Measurements from ENCODE around the gene GINS2. TPM values are rescaled to one million over a fixed set of nuclear protein-coding genes. Genes with fewer than 3 reads are reported as not detected.

Gene GINS2
- total and polyA plus RNA-seq, 2 experiments from 2014 or later, result 40.5 to 44.4 TPM

DNA sequence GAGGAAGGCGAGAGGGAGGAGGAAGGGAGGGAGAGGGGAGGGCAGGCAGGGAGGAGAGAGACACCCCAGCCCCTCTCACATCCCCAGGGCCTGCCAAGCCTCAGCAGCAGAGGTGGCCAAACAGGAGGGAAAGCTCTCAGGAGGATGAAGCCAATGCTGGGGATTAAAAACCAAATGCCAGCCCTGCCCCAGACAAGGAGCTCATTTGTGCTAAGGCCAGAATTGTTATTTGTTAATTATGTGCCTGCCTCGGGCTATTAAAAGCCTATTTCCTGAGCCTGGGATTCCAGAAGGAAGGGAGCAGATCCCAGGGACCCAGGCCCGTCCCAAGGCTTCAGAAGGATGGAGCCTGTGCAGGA, 27.9 kb upstream of the GINS2 start (continued):
- TF ChIP-seq, protein P1, sequence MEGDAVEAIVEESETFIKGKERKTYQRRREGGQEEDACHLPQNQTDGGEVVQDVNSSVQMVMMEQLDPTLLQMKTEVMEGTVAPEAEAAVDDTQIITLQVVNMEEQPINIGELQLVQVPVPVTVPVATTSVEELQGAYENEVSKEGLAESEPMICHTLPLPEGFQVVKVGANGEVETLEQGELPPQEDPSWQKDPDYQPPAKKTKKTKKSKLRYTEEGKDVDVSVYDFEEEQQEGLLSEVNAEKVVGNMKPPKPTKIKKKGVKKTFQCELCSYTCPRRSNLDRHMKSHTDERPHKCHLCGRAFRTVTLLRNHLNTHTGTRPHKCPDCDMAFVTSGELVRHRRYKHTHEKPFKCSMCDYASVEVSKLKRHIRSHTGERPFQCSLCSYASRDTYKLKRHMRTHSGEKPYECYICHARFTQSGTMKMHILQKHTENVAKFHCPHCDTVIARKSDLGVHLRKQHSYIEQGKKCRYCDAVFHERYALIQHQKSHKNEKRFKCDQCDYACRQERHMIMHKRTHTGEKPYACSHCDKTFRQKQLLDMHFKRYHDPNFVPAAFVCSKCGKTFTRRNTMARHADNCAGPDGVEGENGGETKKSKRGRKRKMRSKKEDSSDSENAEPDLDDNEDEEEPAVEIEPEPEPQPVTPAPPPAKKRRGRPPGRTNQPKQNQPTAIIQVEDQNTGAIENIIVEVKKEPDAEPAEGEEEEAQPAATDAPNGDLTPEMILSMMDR (conservative IDR thresholded peaks at IDR 0.05; ENCODE audit: low read depth in 2 of 2), result no peak
- TF ChIP-seq, protein P2, sequence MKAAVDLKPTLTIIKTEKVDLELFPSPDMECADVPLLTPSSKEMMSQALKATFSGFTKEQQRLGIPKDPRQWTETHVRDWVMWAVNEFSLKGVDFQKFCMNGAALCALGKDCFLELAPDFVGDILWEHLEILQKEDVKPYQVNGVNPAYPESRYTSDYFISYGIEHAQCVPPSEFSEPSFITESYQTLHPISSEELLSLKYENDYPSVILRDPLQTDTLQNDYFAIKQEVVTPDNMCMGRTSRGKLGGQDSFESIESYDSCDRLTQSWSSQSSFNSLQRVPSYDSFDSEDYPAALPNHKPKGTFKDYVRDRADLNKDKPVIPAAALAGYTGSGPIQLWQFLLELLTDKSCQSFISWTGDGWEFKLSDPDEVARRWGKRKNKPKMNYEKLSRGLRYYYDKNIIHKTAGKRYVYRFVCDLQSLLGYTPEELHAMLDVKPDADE (IDR thresholded peaks at IDR 0.05), result no peak
- no peak for TF ChIP-seq NANOG (IDR thresholded peaks at IDR 0.05; ENCODE audit: borderline replicate concordance)
- TF ChIP-seq STAT1 (IDR thresholded peaks at IDR 0.05; ENCODE audit: unreplicated experiment), result no peak

DNA sequence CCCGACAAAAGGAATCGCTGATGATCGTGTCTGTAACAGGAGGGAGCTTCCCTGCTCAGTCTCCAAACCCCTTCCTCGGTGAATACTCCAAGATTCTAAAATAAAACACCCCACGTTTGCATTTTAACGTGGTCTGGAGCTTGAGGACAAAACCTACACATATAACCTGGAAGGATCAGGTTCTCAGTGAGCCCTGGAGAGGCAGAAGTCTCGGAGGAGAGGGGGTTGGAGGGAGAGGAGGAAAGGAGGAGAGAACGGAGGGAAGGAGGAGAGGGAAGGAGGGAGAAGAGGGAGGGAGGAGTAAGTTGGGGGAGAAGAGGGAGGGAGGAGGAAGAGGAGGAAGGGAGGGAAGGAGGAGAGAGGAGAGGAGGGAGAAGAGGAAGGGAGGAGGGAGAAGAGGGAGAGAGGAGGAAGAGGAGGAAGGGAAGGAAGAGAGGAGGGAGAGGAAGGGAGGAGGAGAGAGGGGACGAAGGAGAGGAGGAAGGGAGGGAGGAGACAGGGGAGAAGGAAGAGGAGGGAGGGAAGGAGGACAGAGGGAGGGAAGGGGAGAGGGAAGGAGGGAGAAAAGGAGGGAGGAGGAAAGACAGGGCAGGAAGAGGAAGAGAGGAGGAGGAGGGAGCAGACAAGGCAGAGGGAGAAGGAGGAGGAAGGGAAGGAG, 27.4 kb upstream of the GINS2 start:
- Mint-ChIP-seq H3K36me3 (ENCODE audit: low read depth) (peaks cover 14% of the 10 kb centered on the region), H3K4me3 (peak overlapping the region; percentile 55), H3K27me3 (ENCODE audit: insufficient read depth, low read depth, poor library complexity) (peaks cover 17% of the 10 kb centered on the region), H3K4me1 (peaks cover 16% of the 10 kb centered on the region), H3K9me3 (peaks cover 8% of the 10 kb centered on the region; the same call in 2 of the 3 replicates), H3K27ac (no peak overlapping the region)
- Histone ChIP-seq H2AFZ (no peak overlapping the region), H3F3A (replicated peaks; ENCODE audit: low read depth) (peaks cover 5% of the 10 kb centered on the region), H3K4me1 (ENCODE audit: insufficient read depth) (no peaks in the 10 kb centered on the region; the same call in 1 of the 2 replicates), H3K27ac (ENCODE audit: low read depth) (no peak overlapping the region), H4K20me1 (replicated peaks; ENCODE audit: insufficient read depth) (0 out of 2 replicates have a peak, but pooled peaks cover 4% of the 10 kb centered on the region), H3K79me2 (replicated peaks; ENCODE audit: insufficient read depth) (no peaks in the 10 kb centered on the region), H3K36me3 (ENCODE audit: insufficient read depth) (no peaks in the 10 kb centered on the region), H3K4me2 (peak overlapping the region; percentile 74), H3K9me2 (ENCODE audit: insufficient read depth) (no peaks in the 10 kb centered on the region), H3K27me3 (ENCODE audit: insufficient read depth) (no peaks in the 10 kb centered on the region), H3K4me3 (peak overlapping the region; percentile 46)
- DNase-seq (ENCODE audit: low spot score) (peak; percentile 46), ATAC-seq (peak; percentile 4; the same call in 1 of the 3 replicates)
- TF ChIP-seq EZH2phosphoT487 (IDR thresholded peaks at IDR 0.05; ENCODE audit: unreplicated experiment), result no peak
- TF ChIP-seq, protein P3, sequence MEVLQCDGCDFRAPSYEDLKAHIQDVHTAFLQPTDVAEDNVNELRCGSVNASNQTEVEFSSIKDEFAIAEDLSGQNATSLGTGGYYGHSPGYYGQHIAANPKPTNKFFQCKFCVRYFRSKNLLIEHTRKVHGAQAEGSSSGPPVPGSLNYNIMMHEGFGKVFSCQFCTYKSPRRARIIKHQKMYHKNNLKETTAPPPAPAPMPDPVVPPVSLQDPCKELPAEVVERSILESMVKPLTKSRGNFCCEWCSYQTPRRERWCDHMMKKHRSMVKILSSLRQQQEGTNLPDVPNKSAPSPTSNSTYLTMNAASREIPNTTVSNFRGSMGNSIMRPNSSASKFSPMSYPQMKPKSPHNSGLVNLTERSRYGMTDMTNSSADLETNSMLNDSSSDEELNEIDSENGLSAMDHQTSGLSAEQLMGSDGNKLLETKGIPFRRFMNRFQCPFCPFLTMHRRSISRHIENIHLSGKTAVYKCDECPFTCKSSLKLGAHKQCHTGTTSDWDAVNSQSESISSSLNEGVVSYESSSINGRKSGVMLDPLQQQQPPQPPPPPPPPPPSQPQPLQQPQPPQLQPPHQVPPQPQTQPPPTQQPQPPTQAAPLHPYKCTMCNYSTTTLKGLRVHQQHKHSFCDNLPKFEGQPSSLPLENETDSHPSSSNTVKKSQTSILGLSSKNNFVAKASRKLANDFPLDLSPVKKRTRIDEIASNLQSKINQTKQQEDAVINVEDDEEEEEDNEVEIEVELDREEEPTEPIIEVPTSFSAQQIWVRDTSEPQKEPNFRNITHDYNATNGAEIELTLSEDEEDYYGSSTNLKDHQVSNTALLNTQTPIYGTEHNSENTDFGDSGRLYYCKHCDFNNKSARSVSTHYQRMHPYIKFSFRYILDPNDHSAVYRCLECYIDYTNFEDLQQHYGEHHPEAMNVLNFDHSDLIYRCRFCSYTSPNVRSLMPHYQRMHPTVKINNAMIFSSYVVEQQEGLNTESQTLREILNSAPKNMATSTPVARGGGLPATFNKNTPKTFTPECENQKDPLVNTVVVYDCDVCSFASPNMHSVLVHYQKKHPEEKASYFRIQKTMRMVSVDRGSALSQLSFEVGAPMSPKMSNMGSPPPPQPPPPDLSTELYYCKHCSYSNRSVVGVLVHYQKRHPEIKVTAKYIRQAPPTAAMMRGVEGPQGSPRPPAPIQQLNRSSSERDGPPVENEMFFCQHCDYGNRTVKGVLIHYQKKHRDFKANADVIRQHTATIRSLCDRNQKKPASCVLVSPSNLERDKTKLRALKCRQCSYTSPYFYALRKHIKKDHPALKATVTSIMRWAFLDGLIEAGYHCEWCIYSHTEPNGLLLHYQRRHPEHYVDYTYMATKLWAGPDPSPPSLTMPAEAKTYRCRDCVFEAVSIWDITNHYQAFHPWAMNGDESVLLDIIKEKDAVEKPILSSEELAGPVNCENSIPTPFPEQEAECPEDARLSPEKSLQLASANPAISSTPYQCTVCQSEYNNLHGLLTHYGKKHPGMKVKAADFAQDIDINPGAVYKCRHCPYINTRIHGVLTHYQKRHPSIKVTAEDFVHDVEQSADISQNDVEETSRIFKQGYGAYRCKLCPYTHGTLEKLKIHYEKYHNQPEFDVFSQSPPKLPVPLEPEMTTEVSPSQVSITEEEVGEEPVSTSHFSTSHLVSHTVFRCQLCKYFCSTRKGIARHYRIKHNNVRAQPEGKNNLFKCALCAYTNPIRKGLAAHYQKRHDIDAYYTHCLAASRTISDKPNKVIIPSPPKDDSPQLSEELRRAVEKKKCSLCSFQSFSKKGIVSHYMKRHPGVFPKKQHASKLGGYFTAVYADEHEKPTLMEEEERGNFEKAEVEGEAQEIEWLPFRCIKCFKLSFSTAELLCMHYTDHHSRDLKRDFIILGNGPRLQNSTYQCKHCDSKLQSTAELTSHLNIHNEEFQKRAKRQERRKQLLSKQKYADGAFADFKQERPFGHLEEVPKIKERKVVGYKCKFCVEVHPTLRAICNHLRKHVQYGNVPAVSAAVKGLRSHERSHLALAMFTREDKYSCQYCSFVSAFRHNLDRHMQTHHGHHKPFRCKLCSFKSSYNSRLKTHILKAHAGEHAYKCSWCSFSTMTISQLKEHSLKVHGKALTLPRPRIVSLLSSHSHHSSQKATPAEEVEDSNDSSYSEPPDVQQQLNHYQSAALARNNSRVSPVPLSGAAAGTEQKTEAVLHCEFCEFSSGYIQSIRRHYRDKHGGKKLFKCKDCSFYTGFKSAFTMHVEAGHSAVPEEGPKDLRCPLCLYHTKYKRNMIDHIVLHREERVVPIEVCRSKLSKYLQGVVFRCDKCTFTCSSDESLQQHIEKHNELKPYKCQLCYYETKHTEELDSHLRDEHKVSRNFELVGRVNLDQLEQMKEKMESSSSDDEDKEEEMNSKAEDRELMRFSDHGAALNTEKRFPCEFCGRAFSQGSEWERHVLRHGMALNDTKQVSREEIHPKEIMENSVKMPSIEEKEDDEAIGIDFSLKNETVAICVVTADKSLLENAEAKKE (CRISPR knock-in tag; IDR thresholded peaks at IDR 0.05), result no peak
- TF ChIP-seq ZNF331 (CRISPR knock-in tag; IDR thresholded peaks at IDR 0.05; ENCODE audit: low read depth), result no peak
- TF ChIP-seq STAT1 (IDR thresholded peaks at IDR 0.05; ENCODE audit: unreplicated experiment), result no peak
- no peak for TF ChIP-seq ZNF114 (CRISPR knock-in tag; IDR thresholded peaks at IDR 0.05)
- TF ChIP-seq JUNB (IDR thresholded peaks at IDR 0.05; ENCODE audit: unreplicated experiment), result no peak
- TF ChIP-seq EZH2 (IDR thresholded peaks at IDR 0.05; ENCODE audit: low read depth, unreplicated experiment), result no peak
